ENCODE results near the gene GLTP.

Gene GLTP

DNA sequence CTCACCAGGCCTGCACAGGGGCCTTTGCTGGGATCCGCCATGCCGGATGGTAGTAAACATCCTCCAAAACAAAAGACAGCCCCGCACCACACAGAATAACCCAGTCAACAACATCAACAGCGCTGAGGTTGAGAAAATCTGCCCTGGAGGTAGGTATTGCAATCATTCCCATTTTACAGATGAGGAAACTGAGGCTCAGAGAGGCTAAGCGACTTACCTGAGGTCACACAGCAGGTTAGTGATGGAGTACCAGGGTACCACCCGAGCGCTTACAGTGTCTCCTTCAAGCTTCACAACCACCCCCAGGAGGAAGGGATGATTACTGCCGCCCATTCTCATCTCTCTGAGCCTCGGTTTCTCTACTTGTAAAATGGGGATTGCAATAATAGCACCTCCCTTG, 62.1 kb downstream of the GLTP start:
- no peak for DNase-seq

DNA sequence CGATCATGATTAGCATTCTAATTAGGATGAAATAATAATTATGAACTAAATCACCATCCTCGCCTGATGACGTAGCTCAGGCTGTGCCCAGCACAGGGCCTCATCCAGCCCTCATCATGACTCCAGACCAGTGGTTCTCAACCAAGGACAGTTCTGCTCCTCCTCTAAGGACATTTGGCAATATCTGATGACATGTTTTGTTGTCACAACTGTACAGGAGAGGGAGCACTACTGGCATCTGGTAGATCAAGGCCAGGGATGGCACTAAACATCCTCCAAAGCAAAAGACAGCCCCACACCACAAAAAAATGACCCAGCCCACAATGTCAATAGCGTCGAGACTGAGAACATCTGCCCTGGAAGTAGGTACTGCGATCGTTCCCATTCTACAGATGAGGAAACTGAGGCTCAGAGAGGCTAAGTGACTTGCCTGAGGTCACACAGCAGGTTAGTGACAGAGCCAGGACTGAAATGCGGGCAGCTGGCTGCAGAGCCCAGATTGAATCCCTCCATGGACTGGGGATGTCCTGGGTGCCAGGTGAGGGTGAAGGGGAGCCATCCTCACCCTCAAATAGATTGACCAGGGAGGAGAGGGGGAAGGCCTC, 62.6 kb downstream of the GLTP start:
- no peak for DNase-seq

DNA sequence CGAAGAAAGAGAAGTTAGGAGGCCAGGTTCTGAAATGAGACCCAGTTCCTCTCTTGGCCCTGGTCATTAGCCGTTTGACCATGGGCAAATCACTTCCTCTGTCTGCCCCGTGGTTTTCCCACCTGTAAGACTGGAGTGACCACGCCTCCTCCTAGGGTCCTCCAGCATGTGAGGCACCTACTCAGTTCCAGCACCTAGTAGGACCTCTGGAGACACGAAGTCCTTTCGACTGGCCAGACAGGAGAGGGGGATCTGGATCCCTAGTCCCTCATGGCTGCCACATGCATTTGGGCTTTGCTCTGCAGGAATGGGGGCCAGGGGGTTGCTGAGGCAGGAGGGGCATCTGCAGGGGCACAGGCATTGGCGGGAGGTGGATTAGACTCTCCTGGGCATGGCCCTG, 63.5 kb downstream of the GLTP start:
- DNase-seq, result no peak

DNA sequence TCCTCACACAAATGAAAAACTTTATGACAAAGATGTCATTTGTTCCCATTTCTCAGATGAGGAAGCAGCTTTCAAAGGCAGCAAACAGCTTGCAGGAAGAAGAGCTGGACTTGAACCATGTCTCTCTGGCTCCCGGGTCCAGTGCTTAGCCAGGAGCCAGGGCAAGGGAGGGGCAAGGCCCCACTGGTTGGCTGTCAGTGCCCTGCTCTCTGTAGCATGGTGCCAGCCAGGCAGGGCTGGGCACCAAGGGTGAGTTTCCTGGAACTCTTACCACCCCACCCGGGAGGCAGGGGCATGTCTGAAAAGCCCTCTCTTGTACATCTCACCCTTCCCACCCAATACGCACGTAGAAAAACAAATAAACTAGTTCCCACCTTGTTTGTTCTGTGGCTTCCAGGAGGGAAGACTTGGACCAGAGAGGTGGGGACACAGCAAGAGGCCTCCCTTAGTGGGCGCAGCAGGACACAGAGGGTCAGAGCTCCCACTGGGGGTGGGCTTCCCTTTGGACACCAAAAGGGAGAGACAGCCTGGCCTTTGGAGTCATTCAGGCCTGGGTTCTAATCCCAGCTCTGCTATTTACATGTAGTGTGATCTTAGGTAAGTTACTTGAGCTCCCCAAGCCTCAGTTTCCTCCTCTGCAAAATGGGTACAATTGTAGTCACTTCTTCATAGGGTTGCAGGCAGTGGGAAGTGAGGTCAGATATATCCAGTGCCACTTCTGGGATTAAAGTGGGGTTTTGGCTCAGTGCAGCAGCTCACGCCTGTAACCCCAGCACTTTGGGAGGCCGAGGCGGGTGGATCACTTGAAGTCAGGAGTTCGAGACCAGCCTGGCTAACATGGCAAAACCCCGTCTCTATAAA, 64.4 kb downstream of the GLTP start:
- DNase-seq, result no peak

DNA sequence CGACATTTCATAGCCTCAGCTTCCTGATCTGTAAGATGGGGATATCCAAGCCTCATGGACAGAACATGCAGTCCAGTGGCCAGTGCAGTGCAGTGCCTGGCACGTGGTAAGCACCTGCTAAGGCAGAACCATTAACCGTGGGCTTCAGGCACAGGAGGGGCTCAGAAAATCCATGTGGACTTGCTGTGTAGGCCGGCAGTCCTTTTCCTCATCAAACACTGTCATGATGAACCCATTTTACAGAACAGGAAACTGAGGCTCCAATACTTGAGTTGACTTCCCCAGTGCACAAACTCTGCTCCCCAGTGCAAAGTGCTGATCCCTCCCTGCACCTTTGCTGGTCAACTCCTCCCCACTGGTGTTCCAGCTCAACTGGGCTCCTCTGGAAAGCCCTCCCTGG, 65.1 kb downstream of the GLTP start:
- DNase-seq, result no peak

DNA sequence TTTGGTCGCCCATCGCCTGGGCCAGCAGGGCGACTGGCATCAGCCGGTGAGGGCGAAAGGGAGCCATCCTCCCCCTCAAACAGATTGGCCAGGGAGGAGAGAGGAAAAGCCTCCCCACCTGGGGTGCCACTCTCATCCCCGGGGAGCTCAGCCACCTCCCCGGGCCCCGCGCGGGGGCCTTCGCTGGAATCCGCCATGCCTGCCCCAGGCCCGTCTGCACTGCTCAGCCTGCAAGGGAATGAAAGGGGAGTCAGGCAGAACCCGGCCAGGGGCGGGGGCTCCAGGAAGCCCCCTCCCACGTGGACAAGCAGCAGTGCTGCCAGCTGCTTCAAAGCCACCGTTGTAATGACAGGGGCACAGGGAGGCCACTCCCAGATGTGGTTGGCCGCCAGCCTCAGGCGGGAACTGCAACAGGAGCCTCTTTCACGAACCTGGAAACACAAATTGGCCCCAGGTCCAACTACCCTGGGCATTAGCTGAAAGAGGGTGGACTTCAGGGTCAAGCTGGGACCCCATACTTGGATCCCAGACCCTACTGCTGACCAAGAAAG, 65.7 kb downstream of the GLTP start:
- no peak for DNase-seq

DNA sequence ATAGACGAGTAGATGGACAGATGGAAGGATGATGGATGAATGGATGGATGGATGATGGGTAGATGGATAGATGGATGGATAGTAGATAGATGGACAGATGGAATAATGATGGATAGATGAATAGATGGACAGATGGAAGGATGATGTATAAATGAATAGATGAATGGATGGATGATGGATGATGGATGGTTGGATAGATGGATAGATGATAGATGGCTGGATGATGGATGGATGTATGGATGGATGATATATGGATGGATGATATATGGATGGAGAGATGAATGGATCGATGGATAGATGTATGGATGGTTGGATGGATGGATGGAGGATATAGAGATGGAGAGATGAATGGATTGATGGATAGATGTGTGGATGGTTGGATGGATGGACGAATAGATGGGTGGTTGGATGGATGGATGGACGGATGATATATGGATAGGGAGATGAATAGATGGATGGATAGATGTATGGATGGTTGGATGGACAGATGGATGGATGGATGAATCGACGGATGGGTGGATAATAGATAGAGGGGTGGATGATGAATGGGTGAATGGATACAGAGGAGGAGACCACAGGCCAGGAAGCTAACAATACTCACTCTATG, 66.4 kb downstream of the GLTP start:
- DNase-seq, result no peak

DNA sequence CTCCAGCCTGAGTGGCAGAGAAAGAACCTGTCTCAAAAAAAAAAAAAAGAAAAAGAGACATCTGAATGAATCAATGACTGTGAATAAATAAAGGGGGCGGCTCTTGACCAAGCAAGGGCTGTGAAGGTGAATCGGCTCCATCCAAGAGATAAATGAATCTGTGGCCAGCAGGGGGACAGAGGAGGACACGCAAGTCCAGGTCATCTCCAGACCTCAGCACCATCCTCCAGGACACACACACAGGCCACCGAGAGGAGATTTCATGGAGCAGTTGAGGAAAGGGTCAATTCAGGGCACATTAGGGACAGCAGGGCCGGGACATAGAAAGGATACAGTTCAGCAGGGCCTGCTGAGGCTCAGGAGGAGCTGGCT, 68.7 kb downstream of the GLTP start:
- no peak for DNase-seq

DNA sequence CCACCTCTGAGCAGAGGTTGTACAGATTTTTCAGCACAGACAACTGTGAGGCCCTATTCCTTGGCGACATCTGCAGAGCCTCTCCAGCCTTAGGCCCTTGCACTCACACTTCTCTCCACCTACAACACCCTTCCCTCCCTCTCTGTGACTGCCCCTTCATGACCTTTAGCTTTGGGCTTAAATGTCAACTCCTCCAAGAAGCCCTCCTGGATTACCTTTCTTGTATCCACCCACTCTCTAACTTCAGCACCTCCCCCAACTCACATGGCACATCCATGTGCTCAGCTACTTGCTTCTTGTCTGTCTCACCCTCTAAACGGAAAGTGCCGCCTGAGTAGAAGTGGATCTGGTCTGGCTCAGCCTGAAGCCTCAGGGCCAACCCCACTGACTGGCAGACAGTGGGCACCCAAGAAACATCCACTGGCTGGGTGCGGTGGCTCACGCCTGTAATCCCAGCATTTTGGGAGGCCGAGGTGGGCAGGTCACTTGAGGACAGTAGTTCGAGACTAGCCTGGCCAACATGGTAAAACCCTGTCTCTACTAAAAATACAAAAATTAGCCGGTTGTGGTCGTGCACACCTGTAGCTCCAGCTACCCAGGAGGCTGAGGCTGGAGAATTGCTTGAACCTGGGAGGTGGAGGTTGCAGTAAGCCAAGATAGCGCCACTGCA, 69.3 kb downstream of the GLTP start:
- DNase-seq, result no peak

DNA sequence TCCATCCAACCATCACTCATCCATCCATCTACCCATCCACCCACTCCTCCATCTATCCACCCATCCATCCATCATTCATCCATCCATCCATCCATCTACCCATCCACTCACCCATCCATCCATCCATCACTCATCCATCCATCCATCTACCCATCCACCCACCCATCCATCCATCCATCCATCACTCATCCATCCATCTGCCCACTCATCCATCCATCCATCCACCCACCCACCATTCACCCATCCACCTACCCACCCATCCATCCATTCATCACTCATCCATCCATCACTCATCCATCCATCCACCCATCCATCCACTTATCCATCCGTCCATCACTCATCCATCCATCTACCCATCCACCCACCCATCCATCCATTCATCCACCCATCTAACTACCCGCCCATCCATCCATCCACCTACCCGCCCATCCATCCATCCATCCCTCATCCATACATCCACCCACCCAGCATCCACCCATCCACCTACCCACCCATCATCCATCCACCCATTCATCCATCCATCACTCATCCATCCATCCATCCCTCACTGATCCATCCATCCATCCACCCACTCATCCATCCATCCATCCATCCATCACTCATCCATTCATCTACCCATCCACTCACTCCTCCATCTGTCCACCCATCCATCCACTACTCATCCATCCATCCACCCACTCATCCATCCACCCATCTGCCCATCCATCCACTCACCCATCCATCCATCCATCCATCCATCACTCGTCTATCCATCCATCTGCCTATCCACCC, 71.3 kb downstream of the GLTP start:
- DNase-seq, result no peak

DNA sequence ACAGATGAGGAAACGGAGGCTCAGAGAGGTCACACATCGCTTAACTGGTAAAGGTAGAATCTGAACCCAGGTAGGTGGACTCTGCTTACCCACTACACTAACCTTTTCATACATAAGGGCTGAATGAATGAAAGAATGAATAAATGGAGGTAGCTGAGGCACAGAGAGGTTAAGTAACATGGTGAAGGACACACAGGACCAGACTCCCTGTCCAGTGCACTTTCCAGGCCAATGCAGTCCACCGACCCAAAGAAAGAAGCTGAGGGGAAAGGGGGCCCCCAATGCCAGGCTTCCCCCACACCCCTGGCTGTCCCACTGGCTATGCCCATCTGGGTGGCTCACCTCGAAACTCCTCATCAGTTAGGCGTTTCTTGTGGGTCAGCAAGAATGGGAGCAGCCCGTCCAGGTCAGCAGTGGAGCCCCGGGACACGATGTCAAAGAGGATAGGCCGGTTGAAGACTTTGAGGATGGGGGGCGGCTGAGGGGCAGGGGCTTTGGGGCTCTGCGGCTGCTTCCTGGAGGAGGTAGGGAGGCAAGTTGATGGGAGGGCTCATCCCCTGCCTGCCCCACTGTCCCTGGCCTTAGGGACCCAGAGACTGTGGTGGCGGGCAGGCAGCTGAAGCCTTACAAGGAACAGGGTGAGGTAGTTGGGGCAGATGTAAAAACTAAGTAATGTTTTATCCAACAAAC, 72.2 kb downstream of the GLTP start:
- DNase-seq, result no peak

DNA sequence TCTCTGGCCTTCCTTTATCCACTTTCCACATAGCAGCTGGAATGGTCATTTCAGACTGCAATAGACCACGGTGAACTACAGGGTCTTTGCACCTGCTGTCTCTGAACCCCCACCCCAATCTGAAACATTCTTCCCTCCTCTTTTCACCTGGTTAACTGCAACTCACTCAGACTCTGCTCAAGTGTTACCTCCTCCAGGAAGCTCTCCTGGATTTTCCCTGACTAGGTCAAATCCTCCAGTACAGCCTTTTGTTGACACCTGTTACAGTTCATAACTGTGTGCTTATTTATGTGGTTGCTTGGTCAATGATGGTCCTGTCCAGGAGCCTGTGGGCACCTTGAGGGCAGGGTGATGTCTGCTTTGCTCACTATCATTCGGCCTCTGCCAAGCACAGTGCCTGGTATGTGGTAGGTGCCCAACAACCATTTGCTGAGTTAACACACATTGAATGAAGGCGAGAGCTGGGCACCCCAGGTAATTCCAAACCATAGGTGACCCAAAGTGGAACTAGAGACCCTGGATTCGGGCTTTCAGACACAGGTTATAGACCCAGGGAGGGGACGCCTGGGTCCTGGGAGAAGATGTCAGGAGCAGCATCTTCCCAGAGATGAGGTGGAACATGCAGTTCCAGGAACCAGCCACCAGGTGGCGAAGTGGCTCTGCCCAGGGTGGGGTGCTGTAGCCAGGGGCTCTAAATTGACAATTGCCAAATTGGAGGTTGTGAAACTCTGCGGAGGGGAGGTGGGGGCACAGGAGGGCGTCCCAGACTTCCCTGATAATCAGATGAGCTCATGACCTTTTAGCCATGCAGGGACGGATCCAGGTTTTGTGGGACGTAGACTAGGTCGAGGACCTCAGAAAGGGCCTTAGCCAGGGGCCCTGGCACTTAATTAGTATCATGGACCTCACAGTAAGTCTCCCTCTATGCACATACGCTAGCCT, 75.2 kb downstream of the GLTP start:
- DNase-seq, result peak; percentile 69

DNA sequence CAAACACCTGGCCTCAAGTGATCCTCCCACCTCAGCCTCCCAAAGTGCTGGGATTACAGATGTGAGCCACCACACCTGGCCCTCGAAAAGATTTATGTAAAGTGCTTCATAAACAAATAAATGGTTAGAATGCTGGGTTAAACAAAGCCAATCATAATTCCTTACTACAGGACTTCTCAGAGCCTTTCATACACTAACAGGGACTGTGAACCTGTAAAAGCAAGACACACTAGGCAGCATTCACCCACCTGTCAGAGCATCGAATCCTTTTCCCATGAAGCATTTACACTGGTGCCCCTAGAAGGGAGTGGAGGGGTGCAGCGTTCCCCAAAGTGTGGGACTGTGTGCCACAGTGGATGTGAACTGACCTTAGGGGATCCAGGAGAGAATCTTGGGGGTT, 76.7 kb downstream of the GLTP start:
- no peak for DNase-seq

DNA sequence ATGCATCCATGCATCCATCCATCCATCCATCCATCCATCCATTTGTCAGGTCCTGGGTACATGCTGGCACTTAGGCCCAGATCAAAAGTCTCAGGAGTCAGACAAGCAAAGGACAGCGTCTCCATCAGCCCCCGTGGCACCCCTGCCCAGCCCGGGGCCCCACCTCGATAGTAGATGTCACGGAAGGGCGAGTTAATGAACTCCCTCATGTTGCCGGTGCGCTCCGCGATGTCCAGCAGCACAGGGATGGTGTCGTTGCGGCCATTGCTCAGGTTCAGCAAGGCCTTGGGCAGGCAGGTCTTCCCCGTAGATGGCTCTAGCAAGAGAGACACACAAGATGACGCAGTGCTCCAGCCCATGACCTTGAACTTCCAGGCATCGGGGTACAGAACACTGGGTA, 77.5 kb downstream of the GLTP start:
- DNase-seq, result no peak
